ENCODE results near the gene ZCCHC10. TPM values are rescaled to one million over a fixed set of nuclear protein-coding genes. Genes with fewer than 3 reads are reported as not detected.

The ZCCHC10 gene
- total and polyA plus RNA-seq, 9 of the 15 experiments (the other 6 are each of a cell fraction or from before 2014, with no cell fraction given) = 11.9 to 146 (median 51.8) TPM

- no peak for TF ChIP-seq ZNF217 (CRISPR knock-in tag; IDR thresholded peaks at IDR 0.05)
- no peak for TF ChIP-seq ARNT (IDR thresholded peaks at IDR 0.05)
- TF ChIP-seq NCOA6 (IDR thresholded peaks at IDR 0.05) = no peak
- no peak for TF ChIP-seq ATF4 (CRISPR knock-in tag; IDR thresholded peaks at IDR 0.05)
- no peak for TF ChIP-seq ZNF740 (CRISPR knock-in tag; IDR thresholded peaks at IDR 0.05)
- no peak for TF ChIP-seq ZNF740 (tag; IDR thresholded peaks at IDR 0.05)
- TF ChIP-seq ASH1L (IDR thresholded peaks at IDR 0.05; ENCODE audit: borderline replicate concordance, low read depth, partially characterized antibody) = no peak
- no peak for TF ChIP-seq FIP1L1 (IDR thresholded peaks at IDR 0.05; ENCODE audit: low read depth, low read length, poor library complexity, severe bottlenecking)
- no peak for TF ChIP-seq ETS1 (conservative IDR thresholded peaks at IDR 0.05; ENCODE audit: control insufficient read depth, low read depth, low read length)
- TF ChIP-seq ELF1 (tag; IDR thresholded peaks at IDR 0.05) = no peak
- BruUV-seq (replicated peaks) = no TSS peak
- peaks cover 13 to 32% of the 10 kb centered on the region in 2 experiments; a peak in 4 of 5 replicates for H3K4me1 ChIP-seq (replicated peaks in 1 of 2; ENCODE audit: control insufficient read depth in 2 of 2, insufficient read depth in 2 of 2, low read length in 2 of 2)
- no peak for ATAC-seq
- 69% methylated on average over 15 of the region's 15 CpGs for WGBS (ENCODE audit: insufficient coverage, low coverage, missing lambda C conversion rate)
- H4K20me1 ChIP-seq (replicated peaks; ENCODE audit: control insufficient read depth, insufficient read depth, low read length) = peaks cover 25% of the 10 kb centered on the region
- in situ Hi-C loops (cut with MboI) (no loop called here), intact Hi-C loops (cut with micrococcal nuclease) (loop anchor here (5.0 kb wide), 1 partner anchor 106 kb away; no protein-coding TSS in a partner anchor)
- H2AFZ ChIP-seq (ENCODE audit: low read depth, low read length) = no peak overlapping the region
- POLR2A ChIA-PET = interaction anchor here (1.1 kb wide), 1 partner anchor 16 kb away, joined by 4 read pairs; no protein-coding TSS in a partner anchor
- FAIRE-seq = no peak
- H3K36me3 ChIP-seq (ENCODE audit: control insufficient read depth, insufficient read depth, low read length) = peaks cover 43% of the 10 kb centered on the region
- H3K9me1 ChIP-seq (ENCODE audit: control insufficient read depth, insufficient read depth, low read length) = no peaks in the 10 kb centered on the region
- CTCF ChIA-PET (ENCODE audit: low intra/inter-chr PET ratio) = no interaction called here
- H3K27me3 ChIP-seq (ENCODE audit: control insufficient read depth in 2 of 2, insufficient read depth in 2 of 2, low read length in 2 of 2) = no peaks in the 10 kb centered on the region
- H3K4me2 ChIP-seq (ENCODE audit: insufficient read depth, low read length) = peak overlapping the region; percentile 95
- H3K4me3 ChIP-seq = peak overlapping the region; percentile 81
- peak overlapping the region; percentile 90 to 97; a peak in 3 of 4 replicates for H3K9ac ChIP-seq (ENCODE audit: insufficient read depth in 1 of 2, low read depth in 2 of 2, low read length in 2 of 2)
- peak overlapping the region; percentile 96; the same call in 1 of the 3 replicates for H3K27ac ChIP-seq (ENCODE audit: extremely low read depth, low read depth, low read length)
- no peaks in the 10 kb centered on the region for H3K9me3 ChIP-seq (replicated peaks; ENCODE audit: control insufficient read depth, insufficient read depth, low read depth, low read length)
- peaks cover 88% of the 10 kb centered on the region for H3K79me2 ChIP-seq (ENCODE audit: control insufficient read depth, insufficient read depth, low read length)
- DNase-seq (ENCODE audit: extremely low read depth in 1 of 4, low spot score in 3 of 4) = no peak
These were observed 27.1 kb upstream of the ZCCHC10 start for GRCh38 chr5:133053448-133053847.
